Measurements from ENCODE around the gene CMTM7. TPM values are rescaled to one million over a fixed set of nuclear protein-coding genes. Genes with fewer than 3 reads are reported as not detected.
"Not testable (repeated sequence)": the region's sequence is repeated elsewhere in the genome, so short reads cannot be mapped to it uniquely, and the experiment has no call there.

Gene CMTM7
- total and polyA plus RNA-seq, 2 of the 8 experiments (the other 6 are each of a cell fraction or from before 2014, with no cell fraction given): 33.3 to 65.8 TPM

DNA sequence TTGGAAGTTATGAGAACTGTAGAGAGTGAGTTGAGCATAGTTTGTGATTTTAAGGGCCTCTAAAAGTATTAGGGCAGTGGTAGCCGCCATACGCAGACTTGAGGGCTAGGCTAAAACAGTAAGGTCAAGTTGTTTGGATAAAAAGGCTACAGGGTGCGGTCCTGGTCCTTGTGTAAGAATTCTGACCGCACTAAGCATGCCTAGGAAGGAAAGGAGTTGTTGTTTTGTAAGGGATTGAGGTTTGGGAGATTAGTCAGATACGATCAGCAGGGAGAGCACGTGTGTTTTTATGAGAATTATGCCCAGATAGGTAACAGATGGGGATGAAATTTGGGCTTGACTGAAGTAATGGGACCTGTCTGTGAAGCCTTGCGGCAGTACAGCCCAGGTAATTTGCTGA, 71.8 kb downstream of the CMTM7 start:
- POLR2A ChIA-PET (ENCODE audit: partially characterized antibody): not testable (repeated sequence)

DNA sequence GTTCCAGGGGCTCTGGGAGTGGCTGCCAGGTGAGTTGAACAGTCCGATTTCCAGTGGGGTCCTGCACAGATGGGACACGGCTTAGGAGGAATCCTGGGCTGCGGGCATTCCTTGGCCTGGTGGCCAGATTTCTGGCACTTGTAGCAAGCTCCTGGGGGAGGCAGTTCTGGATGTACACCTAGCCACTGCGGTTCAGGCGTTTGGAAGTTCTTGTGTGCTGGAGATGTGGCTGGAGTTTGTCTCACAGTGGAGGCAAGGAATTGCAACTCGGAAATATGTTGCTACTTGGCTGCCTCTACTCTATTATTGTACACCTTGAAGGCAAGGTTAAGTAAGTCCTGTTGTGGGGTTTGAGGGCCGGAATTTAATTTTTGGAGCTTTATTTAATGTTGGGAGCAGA, 73.1 kb downstream of the CMTM7 start:
- H4K20me1 ChIP-seq (replicated peaks in 1 of 2; ENCODE audit: control insufficient read depth in 1 of 2, insufficient read depth in 2 of 2, low read length in 2 of 2); H2BK12ac ChIP-seq (ENCODE audit: low read depth, low read length); H3K4ac ChIP-seq (replicated peaks; ENCODE audit: insufficient read length, low read depth, low read length); H3K23me2 ChIP-seq (ENCODE audit: low read depth, low read length); H3K4me3 ChIP-seq (ENCODE audit: extremely low read depth in 1 of 4, insufficient read depth in 2 of 4, low read depth in 3 of 4, low read length in 4 of 4); H3K9me3 ChIP-seq (ENCODE audit: insufficient read depth in 2 of 2, low read depth in 1 of 2, low read length in 1 of 2); H3K27ac ChIP-seq (ENCODE audit: low read depth, low read length); H2BK120ac ChIP-seq (replicated peaks; ENCODE audit: low read depth, low read length); H2BK5ac ChIP-seq (ENCODE audit: low read depth, low read length); FAIRE-seq; H4K8ac ChIP-seq (ENCODE audit: extremely low read depth, insufficient read depth, low read length); H2BK15ac ChIP-seq (ENCODE audit: low read length); H3K23ac ChIP-seq (ENCODE audit: insufficient read length); H3K4me2 ChIP-seq (ENCODE audit: insufficient read depth in 1 of 2, low read depth in 2 of 2, low read length in 2 of 2); POLR2A ChIA-PET (ENCODE audit: partially characterized antibody); DNase-seq (ENCODE audit: low read depth in 1 of 2, low spot score in 2 of 2); H4K91ac ChIP-seq (replicated peaks; ENCODE audit: insufficient read length, low read length); H3K79me2 ChIP-seq (ENCODE audit: control insufficient read depth in 1 of 2, insufficient read depth in 2 of 2, low read length in 2 of 2); H3K18ac ChIP-seq (ENCODE audit: extremely low read depth, low read length); H4K5ac ChIP-seq (ENCODE audit: insufficient read length, low read depth, low read length); H3K36me3 ChIP-seq (ENCODE audit: control insufficient read depth in 2 of 4, insufficient read depth in 4 of 4, low read length in 3 of 4); H3K27me3 ChIP-seq (replicated peaks in 1 of 4; ENCODE audit: control insufficient read depth in 3 of 4, extremely low read depth in 1 of 4, insufficient read depth in 3 of 4, low read length in 3 of 4); CTCF ChIA-PET (ENCODE audit: partially characterized antibody); H2AFZ ChIP-seq (ENCODE audit: low read length); H2BK20ac ChIP-seq (ENCODE audit: low read length); H3K79me1 ChIP-seq (ENCODE audit: low read depth, low read length); H3K14ac ChIP-seq (ENCODE audit: insufficient read length); H3K9ac ChIP-seq (replicated peaks in 1 of 4; ENCODE audit: extremely low read depth in 1 of 4, low read depth in 3 of 4, low read length in 3 of 4); H2AK5ac ChIP-seq (ENCODE audit: low read depth, low read length); H3K56ac ChIP-seq (replicated peaks; ENCODE audit: insufficient read length, low read depth, low read length): not testable (repeated sequence)
- WGBS, 2 experiments (ENCODE audit: extremely low coverage in 1 of 2, insufficient coverage in 1 of 2, insufficient read length in 1 of 2, insufficient replicate concordance in 2 of 2, low coverage in 1 of 2, low lambda C conversion rate in 2 of 2, missing lambda C conversion rate in 1 of 2): 82% methylated on average over 7 of the region's 7 CpGs; no CpG with 5 or more reads in 1 of the 2 experiments
- peaks cover 6 to 15% (median 11%) of the 10 kb centered on the region in 4 experiments for H3K4me1 ChIP-seq (replicated peaks in 1 of 4; ENCODE audit: control insufficient read depth in 3 of 4, insufficient read depth in 4 of 4, low read length in 3 of 4)

More for the DNA sequence above, 71.8 kb downstream of the CMTM7 start:
- not testable (repeated sequence) for H3K4me2 ChIP-seq (ENCODE audit: insufficient read depth in 1 of 2, low read depth in 2 of 2, low read length in 2 of 2); H2BK15ac ChIP-seq (ENCODE audit: low read length); H2BK20ac ChIP-seq (ENCODE audit: low read length); H4K5ac ChIP-seq (ENCODE audit: insufficient read length, low read depth, low read length); H3K56ac ChIP-seq (replicated peaks; ENCODE audit: insufficient read length, low read depth, low read length); H4K20me1 ChIP-seq (replicated peaks in 1 of 2; ENCODE audit: control insufficient read depth in 1 of 2, insufficient read depth in 2 of 2, low read length in 2 of 2); FAIRE-seq; H2BK12ac ChIP-seq (ENCODE audit: low read depth, low read length); H2BK120ac ChIP-seq (replicated peaks; ENCODE audit: low read depth, low read length); DNase-seq (ENCODE audit: low read depth in 1 of 2, low spot score in 2 of 2); H3K27me3 ChIP-seq (replicated peaks in 1 of 4; ENCODE audit: control insufficient read depth in 3 of 4, extremely low read depth in 1 of 4, insufficient read depth in 3 of 4, low read length in 3 of 4); H3K79me2 ChIP-seq (ENCODE audit: control insufficient read depth in 1 of 2, insufficient read depth in 2 of 2, low read length in 2 of 2); H3K18ac ChIP-seq (ENCODE audit: extremely low read depth, low read length); H4K91ac ChIP-seq (replicated peaks; ENCODE audit: insufficient read length, low read length); H3K27ac ChIP-seq (ENCODE audit: low read depth, low read length); H3K36me3 ChIP-seq (ENCODE audit: control insufficient read depth in 2 of 4, insufficient read depth in 4 of 4, low read length in 3 of 4); H3K9ac ChIP-seq (replicated peaks in 1 of 4; ENCODE audit: extremely low read depth in 1 of 4, low read depth in 3 of 4, low read length in 3 of 4); H3K14ac ChIP-seq (ENCODE audit: insufficient read length); H3K4ac ChIP-seq (replicated peaks; ENCODE audit: insufficient read length, low read depth, low read length); H2AK5ac ChIP-seq (ENCODE audit: low read depth, low read length); H4K8ac ChIP-seq (ENCODE audit: extremely low read depth, insufficient read depth, low read length); H3K23me2 ChIP-seq (ENCODE audit: low read depth, low read length); H3K4me3 ChIP-seq (ENCODE audit: extremely low read depth in 1 of 4, insufficient read depth in 2 of 4, low read depth in 3 of 4, low read length in 4 of 4); H2AFZ ChIP-seq (ENCODE audit: low read length); H3K23ac ChIP-seq (ENCODE audit: insufficient read length); H3K9me3 ChIP-seq (ENCODE audit: insufficient read depth in 2 of 2, low read depth in 1 of 2, low read length in 1 of 2); H3K79me1 ChIP-seq (ENCODE audit: low read depth, low read length); H2BK5ac ChIP-seq (ENCODE audit: low read depth, low read length)
- CTCF ChIA-PET (ENCODE audit: partially characterized antibody): interaction anchor here (0.8 to 2.1 kb wide), 4 partner anchors 36 to 88 kb away, joined by 3 to 7 read pairs (median 4); no protein-coding TSS in a partner anchor
- 89% methylated on average over 7 of the region's 7 CpGs; no CpG with 5 or more reads in 1 of the 2 experiments for WGBS, 2 experiments (ENCODE audit: extremely low coverage in 1 of 2, insufficient coverage in 1 of 2, insufficient read length in 1 of 2, insufficient replicate concordance in 2 of 2, low coverage in 1 of 2, low lambda C conversion rate in 2 of 2, missing lambda C conversion rate in 1 of 2)
- peaks cover 11 to 20% (median 13%) of the 10 kb centered on the region in 4 experiments for H3K4me1 ChIP-seq (replicated peaks in 1 of 4; ENCODE audit: control insufficient read depth in 3 of 4, insufficient read depth in 4 of 4, low read length in 3 of 4)
